Fibroblast of pulmonary artery (primary cell): ENCODE measurements around the gene ZBTB16.

Source experiments
- DNase-seq: peaks from one replicate; pipeline ENCODE4 v3.0.0-alpha.2; 2010; ENCODE audit warnings: low read depth
- H3K4me3 ChIP-seq: replicated peaks from 2 replicates; pipeline ENCODE4 v1.5.1; 2011; ENCODE audit warnings: low read depth, mild to moderate bottlenecking, control low read depth, low read length, moderate library complexity
- CTCF ChIP-seq: IDR thresholded peaks from 2 replicates; pipeline ENCODE4 v1.5.1; 2011; ENCODE audit warnings: mild to moderate bottlenecking, control low read depth, low read length, inconsistent platforms; ENCODE audit errors: missing control alignments

Gene ZBTB16

DNA sequence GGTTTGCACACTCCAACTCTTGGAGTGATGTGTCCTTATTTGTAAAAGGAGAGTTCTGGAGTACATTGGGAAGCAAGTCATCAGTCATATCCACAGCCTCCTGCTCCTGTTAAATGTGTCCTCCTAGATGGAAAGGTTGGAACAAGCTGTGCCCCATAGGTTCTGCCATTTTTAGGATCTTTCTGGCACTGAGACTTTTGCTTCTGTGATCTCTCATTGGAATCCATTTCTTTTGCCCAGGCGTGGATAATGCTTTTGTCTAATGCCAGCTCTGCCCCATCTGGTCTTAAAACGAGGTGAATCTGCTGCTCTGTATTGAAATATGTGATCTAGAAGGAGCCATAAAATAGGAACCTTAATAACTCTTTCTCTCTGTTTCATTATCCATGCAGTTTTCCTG lies 66.4 kb downstream of the ZBTB16 start:
- H3K4me3 ChIP-seq = no peak overlapping the region
- DNase-seq = no peak
- TF ChIP-seq CTCF = no peak

- no peak overlapping the region for H3K4me3 ChIP-seq
- TF ChIP-seq CTCF = no peak
- DNase-seq = no peak
Observed at GRCh38 chr11:114128399-114128798, 68.9 kb downstream of the ZBTB16 start.

- H3K4me3 ChIP-seq = no peak overlapping the region
- no peak for DNase-seq
- no peak for TF ChIP-seq CTCF
Observed at GRCh38 chr11:114129142-114129541, 69.6 kb downstream of the ZBTB16 start.

GRCh38 chr11:114129699-114130098 lies 70.2 kb downstream of the ZBTB16 start:
- no peak for TF ChIP-seq CTCF
- H3K4me3 ChIP-seq = no peak overlapping the region

DNA sequence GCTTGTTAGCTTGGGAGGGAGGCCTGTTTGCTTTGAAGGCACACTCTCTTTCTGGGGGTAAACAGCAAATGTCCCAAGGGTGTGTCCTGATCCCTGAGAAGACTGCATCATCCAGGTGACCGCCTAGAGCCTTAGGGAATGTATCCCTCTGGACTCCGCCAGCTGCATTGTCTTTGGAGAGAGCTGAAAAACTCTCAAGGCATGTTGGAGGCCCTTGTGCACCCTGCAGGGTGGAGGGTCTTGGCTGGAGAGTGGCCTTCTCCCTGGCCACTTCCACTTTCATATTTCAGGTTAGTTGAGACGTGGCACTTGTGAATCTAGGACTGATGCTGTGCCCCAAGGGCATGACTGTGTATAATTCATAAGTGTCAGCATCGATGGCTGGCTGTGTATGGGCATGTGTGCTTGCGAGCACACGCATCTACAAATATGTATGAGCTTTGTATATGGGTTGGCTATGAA lies 70.6 kb downstream of the ZBTB16 start:
- no peak overlapping the region for H3K4me3 ChIP-seq
- no peak for DNase-seq
- no peak for TF ChIP-seq CTCF

More at GRCh38 chr11:114129699-114130098, 70.2 kb downstream of the ZBTB16 start:
- DNase-seq = no peak

GRCh38 chr11:114130629-114131277 lies 71.2 kb downstream of the ZBTB16 start:
- DNase-seq = no peak
- no peak for TF ChIP-seq CTCF
- H3K4me3 ChIP-seq = no peak overlapping the region

DNA sequence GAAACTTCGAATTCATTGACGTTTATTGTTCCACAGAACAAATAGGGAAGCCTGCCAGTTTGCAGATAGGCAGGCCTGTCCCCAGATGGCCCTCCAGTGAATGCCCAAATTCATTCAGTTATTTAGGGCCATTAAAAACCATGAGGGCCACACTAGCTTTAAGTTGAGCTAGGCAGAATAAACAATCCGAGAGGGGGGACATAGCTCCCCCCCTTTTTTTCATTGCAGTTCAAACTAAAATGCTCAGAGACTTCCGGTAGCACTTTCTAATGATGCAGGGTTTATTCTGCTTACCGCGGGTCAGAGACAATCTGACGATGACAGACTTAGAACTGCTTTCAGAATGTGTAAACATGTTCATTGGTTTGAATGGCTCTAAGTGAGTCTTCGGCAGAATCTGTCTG lies 72.0 kb downstream of the ZBTB16 start:
- no peak overlapping the region for H3K4me3 ChIP-seq
- no peak for TF ChIP-seq CTCF
- DNase-seq = no peak
